ENCODE data around the gene ZNF541.
A peak's percentile ranks its signal among the peaks of the same experiment; 100 is the strongest.

ZNF541 gene

GRCh38 chr19:47573071-47574026 lies at the start of gene ZNF541:
Gene ZNF541, minus strand, starts transcription at chr19:47573148. Its CDS starts 17,292 bp downstream, at chr19:47555856.
- DNase-seq (ENCODE audit: low read depth in 2 of 2) = peak; percentile 77 to 84

- DNase-seq (ENCODE audit: low read depth in 2 of 2) = no peak
Observed at GRCh38 chr19:47619763-47620162, 46.8 kb upstream of the ZNF541 start.

DNA sequence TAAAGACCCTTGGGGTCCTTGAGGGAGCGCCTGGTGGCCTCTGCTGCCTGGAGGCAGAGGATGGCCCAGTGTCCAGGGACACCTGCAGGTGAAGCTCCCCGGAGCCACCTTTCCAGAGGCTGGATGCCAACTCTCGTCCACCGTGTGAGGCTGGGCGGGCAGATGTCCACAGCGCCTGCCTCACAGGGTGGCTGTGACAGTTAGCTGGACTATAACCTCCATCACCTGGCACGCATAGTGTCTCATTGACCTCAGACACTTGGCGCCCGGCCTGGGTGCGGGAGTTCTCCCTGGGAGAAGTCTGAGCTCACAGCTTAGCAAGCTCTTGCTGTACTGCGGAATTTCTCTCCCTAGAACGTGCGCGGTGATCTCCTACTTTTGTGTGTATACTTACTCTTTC lies 45.8 kb upstream of the ZNF541 start:
- DNase-seq (ENCODE audit: low read depth in 2 of 2) = no peak

GRCh38 chr19:47615714-47616113 lies 42.8 kb upstream of the ZNF541 start:
- DNase-seq (ENCODE audit: low read depth in 2 of 2) = no peak

- no peak for DNase-seq (ENCODE audit: low read depth in 2 of 2)
Observed at GRCh38 chr19:47615230-47615629, 42.3 kb upstream of the ZNF541 start.

DNA sequence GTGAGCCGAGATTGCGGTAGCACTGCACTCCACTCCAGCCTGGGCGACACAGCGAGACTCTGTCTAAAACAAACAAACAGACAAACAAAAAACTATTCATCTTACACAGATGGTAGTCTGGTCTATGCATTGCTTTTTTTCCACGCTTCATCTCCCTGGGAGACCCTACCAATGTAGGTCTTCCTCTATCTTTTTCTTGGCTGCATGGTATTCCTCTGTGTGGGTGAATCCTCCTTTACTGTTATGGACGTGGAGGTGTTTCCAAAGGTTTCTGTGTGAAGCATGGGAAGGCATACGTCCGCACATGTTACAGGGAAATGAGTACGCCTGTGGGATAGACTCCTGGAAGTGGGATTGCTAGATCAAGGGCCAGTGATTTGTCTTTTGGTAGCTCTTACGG lies 41.6 kb upstream of the ZNF541 start:
- DNase-seq (ENCODE audit: low read depth in 2 of 2) = no peak

GRCh38 chr19:47614021-47614295 lies 41.0 kb upstream of the ZNF541 start:
- no peak for DNase-seq (ENCODE audit: low read depth in 2 of 2)

DNA sequence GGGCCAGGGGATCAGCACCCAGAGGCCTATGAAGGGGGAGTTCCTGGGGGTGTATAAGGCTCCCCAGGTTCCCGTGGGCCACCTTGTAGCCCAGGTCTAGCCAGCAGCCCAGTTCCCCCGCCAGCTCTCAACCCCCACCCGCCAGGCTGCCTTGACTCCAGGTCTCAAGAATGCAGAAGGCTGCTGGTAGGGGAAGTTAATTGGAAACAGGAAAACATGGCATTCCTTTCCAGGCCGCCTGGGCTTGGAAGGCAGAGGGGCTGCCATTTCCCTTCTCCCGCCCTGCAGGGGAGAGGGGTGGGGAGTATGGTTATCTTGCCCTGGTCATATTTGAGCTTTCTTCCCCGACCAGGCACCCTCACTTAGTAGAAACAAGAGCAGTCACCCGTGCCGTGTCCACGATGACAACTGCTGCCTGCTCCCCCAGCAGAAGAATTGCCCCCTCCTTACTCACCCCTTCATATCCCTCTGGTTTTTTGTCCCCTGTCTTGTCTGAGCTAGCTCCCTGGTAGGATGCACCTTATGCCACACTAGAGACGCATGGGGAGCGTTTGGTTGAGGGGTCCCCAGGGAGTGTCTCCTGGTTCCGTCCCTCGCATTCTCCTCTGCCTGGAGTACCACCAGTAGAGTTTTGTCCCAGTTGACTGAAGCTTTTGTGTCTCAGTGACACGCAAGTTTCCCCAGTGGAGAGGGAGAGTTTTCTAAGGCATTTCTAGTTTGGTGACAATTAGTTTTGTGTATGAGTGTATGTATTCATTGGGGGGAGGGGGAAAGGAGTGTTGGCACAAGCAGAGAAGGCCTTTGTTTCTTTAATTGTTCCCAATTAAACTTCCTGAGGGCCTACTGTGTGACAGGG lies 40.4 kb upstream of the ZNF541 start:
- no peak for DNase-seq (ENCODE audit: low read depth in 2 of 2)

- DNase-seq (ENCODE audit: low read depth in 2 of 2) = no peak
Observed at GRCh38 chr19:47610902-47611301, 38.0 kb upstream of the ZNF541 start.

DNA sequence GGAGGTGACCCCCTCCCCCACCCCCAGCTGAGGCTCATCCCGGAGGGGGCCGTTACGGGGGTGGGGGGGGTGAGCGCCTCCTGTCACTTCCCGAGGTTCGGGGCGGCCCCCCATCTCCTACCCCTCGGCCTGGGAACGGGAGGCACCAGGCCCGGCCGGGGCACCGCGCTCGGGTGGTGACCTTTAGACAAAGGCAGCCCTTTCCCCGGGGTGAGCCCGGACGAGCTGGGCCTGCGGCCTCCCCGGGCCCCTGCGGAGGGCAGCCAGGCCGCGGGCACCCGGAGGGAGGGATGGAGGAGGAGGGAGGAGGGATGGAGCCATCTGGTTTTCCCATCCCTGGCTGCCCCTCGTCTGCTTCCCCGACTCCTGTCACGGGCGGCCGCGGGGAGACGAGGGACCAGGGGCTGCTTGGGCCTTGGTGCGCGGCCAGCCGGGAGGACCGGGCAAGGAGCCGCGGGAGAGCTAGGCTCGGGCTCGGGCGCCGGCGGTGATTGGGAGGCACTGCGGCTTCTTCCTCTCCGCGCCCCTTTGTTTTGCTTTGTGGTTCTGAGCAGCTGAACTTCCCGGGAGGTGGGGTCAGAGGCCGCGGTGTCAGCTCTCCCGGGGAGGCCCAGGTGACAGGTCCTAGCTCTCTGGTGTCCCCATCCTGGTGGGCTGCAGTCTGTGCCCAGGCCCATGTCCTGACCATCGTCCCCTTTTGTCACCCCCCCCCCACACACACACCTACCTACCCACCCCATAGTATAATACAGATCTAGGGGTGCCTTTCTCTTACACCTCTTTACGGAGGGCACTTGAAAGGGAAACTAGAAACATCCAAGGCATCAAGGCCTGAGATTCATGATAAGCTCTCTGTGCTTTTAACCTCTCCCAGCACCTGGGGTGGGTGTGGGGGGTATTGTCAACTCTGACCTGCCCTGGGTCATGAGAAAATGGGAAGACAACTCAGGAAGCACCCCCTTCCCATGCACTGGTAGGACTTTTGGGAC lies 37.3 kb upstream of the ZNF541 start:
- peak; percentile 23 to 28 for DNase-seq (ENCODE audit: low read depth in 2 of 2)

DNA sequence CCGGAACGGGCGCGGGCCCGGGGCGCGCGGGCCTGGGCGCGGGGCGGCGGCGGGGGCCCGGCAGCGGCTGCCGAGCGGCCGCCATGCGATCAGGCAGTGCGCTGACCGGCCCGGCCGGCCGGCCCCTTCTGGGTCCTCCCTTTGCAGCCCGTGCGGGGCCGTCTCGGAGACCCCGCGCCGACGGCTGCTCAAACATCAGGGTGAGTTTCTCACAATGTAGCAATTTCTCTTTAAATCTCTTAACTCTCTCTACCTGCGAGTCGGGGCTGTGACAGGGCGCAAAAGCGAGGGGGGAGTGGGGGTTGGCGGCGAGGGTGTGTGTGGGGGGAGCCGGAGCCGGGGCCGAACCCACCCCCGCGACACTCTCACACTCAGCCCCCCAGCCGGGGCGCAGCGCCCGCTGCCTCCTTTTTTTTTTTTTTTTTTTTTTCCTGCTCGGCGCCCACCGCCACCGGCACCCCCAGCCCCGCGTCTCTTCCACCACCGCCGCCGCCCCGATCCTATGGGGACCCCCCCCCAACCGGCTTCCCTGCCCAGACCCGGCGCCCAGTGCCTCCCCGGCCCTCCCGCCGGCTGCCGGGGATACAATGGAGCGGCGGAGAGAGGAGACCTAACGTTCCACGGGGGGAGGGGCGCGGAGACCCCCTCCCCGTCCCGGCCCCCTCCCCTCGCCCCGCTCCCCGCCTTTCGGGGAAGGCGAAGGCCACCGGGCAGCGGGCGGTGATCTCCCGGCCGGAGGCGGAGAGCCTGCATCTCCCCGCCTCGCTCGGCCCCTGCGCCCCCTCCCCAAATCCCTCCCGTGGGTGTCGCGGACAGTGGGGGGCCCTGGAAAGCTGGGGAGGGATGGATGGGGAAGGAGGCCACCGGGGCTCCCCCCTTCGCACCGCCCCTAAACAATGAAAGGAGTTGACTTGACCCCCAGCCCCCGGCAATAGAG lies 36.3 kb upstream of the ZNF541 start, which contains the start of gene BICRA:
Gene BICRA (plus strand): TSS at position 166 of the 937 bp plus-strand sequence. CDS start 64,441 bp downstream, outside the sequence.
- peak; percentile 54 to 78 for DNase-seq (ENCODE audit: low read depth in 2 of 2)

- peak; percentile 93 to 97 for DNase-seq (ENCODE audit: low read depth in 2 of 2)
Observed at GRCh38 chr19:47608074-47608918, 35.3 kb upstream of the ZNF541 start.

DNA sequence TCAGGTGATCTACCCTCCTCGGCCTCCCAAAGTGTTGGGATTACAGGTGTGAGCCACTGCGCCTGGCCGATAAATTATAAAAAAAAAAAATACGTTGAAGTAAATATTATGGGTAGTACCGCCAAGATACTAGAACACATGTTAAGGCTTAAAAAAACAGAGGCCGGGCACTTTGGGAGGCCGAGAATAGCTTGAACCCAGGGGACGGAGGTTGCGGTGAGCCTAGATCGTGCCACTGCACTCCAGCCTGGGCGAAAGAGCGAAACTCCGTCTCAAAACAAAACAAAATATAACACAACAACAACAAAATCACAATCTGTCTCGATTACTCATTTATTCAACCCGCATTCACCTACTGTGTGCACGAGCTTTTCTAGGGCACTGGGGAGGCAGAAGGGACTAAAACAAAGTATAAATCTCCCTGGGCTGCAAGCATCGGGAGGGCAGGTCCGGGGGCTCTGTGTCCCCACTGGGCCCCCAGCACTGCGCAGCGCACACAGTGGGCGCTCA lies 34.7 kb upstream of the ZNF541 start:
- no peak for DNase-seq (ENCODE audit: low read depth in 2 of 2)

DNA sequence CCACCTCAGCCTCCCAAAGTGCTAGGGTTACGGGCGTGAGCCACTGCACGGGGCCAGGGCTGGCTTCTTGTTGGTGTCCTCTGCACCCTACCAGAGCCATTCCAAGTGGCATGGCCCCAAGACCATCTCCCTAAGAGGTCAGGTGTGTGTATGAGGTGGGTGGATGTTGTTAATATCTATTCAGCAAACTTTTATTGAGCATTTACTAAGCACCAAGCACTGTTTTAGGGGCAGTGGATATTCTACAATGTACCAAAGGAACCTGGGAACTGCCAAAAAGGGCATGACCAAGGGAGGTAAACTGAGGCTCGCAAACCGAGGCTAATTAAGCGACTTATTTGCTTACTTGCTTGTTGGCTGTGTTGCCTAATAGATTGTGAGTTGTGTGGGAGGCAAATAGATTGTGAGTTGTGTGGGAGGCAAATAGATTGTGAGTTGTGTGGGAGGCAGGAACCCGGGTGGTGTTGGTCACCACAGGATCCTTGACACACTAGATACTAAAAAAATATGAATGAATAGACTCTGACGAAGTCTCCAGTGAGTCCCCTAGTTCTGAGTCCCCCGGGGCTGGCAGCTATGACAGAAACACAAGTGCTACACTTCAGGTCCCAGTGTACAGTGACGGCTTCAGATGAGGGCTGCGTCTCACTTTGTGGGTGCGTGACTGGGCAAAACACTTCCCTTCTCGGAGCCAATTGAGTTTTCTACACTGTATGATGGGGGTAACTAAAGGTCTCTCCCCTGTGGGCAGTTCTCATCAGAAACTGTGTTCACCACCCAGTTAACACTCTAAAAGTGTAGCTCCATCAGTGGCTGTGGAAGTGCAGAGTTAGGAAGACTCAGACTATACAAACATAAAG lies 31.0 kb upstream of the ZNF541 start:
- DNase-seq (ENCODE audit: low read depth in 2 of 2) = no peak

GRCh38 chr19:47601180-47601904 lies 28.4 kb upstream of the ZNF541 start:
- no peak for DNase-seq (ENCODE audit: low read depth in 2 of 2)

DNA sequence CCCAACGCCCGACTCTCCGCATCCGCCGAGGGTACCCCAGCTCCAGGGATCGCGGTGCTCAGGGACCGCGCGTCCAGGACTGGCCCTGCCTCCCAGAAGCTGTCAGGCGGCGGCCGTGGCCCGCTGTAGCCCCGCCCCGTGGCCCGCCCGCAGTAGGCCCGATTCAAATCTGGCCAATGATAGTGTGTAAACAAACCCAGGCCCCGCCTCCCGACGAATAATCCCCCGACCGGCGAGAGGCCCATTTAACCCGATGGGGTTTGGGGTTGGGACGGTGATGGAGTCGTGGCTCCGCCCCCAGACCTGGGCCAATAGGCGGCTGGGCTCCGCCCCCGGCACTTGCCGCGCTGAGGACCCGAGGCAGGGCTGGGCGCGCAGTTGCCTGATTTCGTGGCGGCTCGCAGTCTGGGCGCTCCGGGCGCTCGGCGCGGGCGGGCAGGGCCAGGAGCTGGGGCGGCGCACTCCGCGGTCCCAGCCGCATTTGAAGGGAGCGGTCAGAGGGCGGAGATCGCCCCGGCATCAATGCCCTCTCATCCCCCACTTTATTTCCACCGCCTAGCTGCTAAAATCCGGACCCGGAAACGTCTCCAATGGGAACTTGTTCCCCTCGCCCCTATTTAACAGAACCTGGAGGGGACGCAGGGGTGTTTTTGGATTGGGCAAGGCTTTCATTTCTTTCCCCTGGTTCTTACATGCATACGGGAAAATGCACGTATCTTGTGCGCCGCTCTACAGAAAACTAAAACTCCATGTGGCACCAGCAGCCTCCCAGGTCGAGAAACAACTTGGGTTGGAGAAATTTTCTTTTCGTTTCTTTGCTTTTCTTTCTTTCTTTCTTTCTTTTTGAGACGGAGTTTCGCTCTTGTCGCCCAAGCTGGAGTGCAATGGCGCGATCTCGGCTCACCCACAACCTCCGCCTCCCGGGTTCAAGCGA lies 27.6 kb upstream of the ZNF541 start:
- peak; percentile 98 to 99 for DNase-seq (ENCODE audit: low read depth in 2 of 2)
